Epithelial cell of prostate (primary cell): Measurements from ENCODE around the gene GSDMA.
"Not testable (repeated sequence)": the region's sequence is repeated elsewhere in the genome, so short reads cannot be mapped to it uniquely, and the experiment has no call there.

Source experiments
- DNase-seq: peaks from one replicate; pipeline ENCODE4 v3.0.0-alpha.2; 2011; ENCODE audit warnings: low read depth, low spot score
- H3K27ac ChIP-seq: fragments of 450-650 bp; 2 replicates; pipeline ENCODE4 v1.5.1; 2017; ENCODE audit warnings: mild to moderate bottlenecking

The GSDMA gene

GRCh38 chr17:39988206-39988810 lies 25.5 kb downstream of the GSDMA start:
- no peak overlapping the region for H3K27ac ChIP-seq
- DNase-seq = no peak

GRCh38 chr17:39994448-39994847 lies 31.6 kb downstream of the GSDMA start:
- no peak overlapping the region for H3K27ac ChIP-seq
- DNase-seq = no peak

GRCh38 chr17:39995438-39995837 lies 32.6 kb downstream of the GSDMA start:
- no peak for DNase-seq
- H3K27ac ChIP-seq = no peak overlapping the region

- DNase-seq = no peak
- no peak overlapping the region for H3K27ac ChIP-seq
Measured at GRCh38 chr17:39996162-39996561, 33.4 kb downstream of the GSDMA start.

- DNase-seq = no peak
- no peak overlapping the region for H3K27ac ChIP-seq
Measured at GRCh38 chr17:39996800-39997199, 34.0 kb downstream of the GSDMA start.

GRCh38 chr17:39997543-39997942 lies 34.7 kb downstream of the GSDMA start:
- DNase-seq = no peak
- H3K27ac ChIP-seq = no peak overlapping the region

GRCh38 chr17:39999067-39999466 lies 36.3 kb downstream of the GSDMA start:
- no peak overlapping the region for H3K27ac ChIP-seq
- DNase-seq = no peak

- no peak for DNase-seq
- no peak overlapping the region for H3K27ac ChIP-seq
Measured at GRCh38 chr17:40000161-40000560, 37.4 kb downstream of the GSDMA start.

GRCh38 chr17:40001335-40001734 lies 38.5 kb downstream of the GSDMA start:
- H3K27ac ChIP-seq, DNase-seq: not testable (repeated sequence)

GRCh38 chr17:40004072-40004471 lies 41.3 kb downstream of the GSDMA start:
- H3K27ac ChIP-seq = no peak overlapping the region
- no peak for DNase-seq

GRCh38 chr17:40004712-40005111 lies 41.9 kb downstream of the GSDMA start:
- DNase-seq = no peak
- no peak overlapping the region for H3K27ac ChIP-seq

- no peak overlapping the region for H3K27ac ChIP-seq
- no peak for DNase-seq
Measured at GRCh38 chr17:40005520-40005919, 42.7 kb downstream of the GSDMA start.

GRCh38 chr17:40010946-40011500 lies 48.2 kb downstream of the GSDMA start:
- not testable (repeated sequence) for DNase-seq, H3K27ac ChIP-seq

- not testable (repeated sequence) for H3K27ac ChIP-seq, DNase-seq
Measured at GRCh38 chr17:40012017-40012647, 49.3 kb downstream of the GSDMA start.

GRCh38 chr17:40014375-40014980 lies 51.7 kb downstream of the GSDMA start:
- no peak for DNase-seq

GRCh38 chr17:40015005-40015997 lies 52.5 kb downstream of the GSDMA start, which contains the start of gene CSF3:
Gene CSF3 (plus strand): TSS chr17:40015440. CDS start chr17:40015475, 35 bp downstream.
- H3K27ac ChIP-seq = peak within 1 kb of the TSS; percentile 6
- no peak for DNase-seq

More at GRCh38 chr17:40014375-40014980, 51.7 kb downstream of the GSDMA start:
- no peak overlapping the region for H3K27ac ChIP-seq

GRCh38 chr17:40015998-40016985 lies 53.5 kb downstream of the GSDMA start:
- H3K27ac ChIP-seq = no peak overlapping the region
- no peak for DNase-seq

GRCh38 chr17:40017422-40018080 lies 54.7 kb downstream of the GSDMA start:
- no peak for DNase-seq
- H3K27ac ChIP-seq = no peak overlapping the region
